PC-3 (cell line): ENCODE results near the gene USP34.

ENCODE experiments used
- CTCF ChIP-seq: fragments of 300-600 bp; sonication (generic); conservative IDR thresholded peaks from 2 replicates; pipeline ENCODE4 v1.5.1; 2017; ENCODE audit warnings: antibody characterized with exemption, low read depth, mild to moderate bottlenecking, low read length
- EZH2 ChIP-seq: fragments of 300-600 bp; sonication (generic); IDR thresholded peaks from one replicate; pipeline ENCODE4 v1.6.1; 2017; ENCODE audit warnings: antibody characterized with exemption, mild to moderate bottlenecking, low read length; ENCODE audit not compliant: unreplicated experiment

GRCh38 chr2:61470122-61470951 is 550 bp downstream of the USP34 start:
- TF ChIP-seq EZH2 = no peak
- TF ChIP-seq CTCF = no peak
